GM21576 (cell line): Measurements from ENCODE around the gene RGS3.
A peak's percentile ranks its signal among the peaks of the same experiment; 100 is the strongest.

Source experiments
- ATAC-seq: cut with Tn5 transposase; IDR thresholded peaks from one replicate; pipeline ENCODE4 v1.9.1; 2021; ENCODE audit warnings: mild to moderate bottlenecking, moderate library complexity; ENCODE audit not compliant: unreplicated experiment

Gene RGS3

GRCh38 chr9:113614843-113615648, 151.5 kb downstream of the RGS3 start:
- ATAC-seq: peak; percentile 55

DNA sequence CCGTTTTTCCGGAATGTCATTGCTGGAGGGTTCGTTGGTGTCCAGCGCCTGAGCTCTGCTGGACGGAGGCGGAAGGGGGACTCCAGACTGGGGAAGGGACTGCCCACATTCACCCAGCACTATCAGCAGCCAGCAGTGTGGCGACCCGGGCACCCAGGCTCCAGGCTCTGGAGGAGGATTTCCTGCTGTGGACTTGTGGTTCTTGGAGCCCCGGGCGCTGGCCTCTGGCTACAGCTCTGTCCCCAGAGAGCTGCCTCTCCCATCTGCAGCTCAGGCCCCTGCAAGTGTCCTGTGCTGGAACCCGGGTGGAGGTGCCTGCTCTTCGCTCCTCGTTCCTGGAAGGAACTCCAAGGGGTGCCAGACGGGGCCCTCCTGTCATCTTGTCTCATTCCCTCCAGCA, 152.6 kb downstream of the RGS3 start:
- no peak for ATAC-seq

DNA sequence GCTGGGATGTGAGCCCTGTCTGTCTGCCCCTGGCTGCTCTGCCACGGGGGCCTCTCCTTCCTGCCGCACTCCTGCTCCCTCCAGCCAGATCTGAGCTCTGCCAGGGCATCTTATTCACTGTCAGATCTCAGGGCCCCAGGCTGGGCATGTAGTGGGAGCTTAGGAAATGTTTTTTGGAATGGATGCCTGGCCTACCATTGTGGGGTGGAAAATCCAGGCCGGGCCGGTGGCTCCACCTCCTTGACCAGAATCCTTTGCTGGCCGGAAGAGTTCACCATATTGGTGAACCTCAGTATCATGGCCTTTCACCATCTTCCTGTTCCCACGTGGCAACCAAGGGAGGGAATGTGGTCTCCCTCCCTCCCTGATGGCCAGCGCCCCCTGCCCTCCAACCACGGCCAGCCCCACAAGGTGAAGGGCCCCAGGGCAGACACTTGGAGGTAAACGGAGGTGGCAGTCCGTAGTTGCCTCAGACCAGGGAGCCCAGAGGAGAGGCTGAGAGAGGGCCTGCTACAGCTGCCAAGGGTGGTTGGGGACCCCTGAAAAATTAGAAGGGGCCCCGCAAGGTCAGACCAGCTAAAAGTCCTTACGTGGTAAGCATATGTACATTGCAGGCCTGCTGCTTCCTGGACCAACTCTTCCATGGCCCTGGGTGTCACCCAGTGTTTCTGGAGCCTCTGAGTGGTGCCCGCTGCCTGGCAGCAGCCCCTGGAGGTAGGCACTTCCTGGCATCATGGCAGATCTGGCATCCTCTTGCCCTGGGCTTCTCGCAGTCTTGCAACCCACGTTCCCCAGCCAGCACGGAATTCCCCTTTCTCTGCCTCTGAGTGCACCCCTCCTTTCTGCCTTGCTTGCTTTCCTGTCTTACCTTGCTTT, 153.3 kb downstream of the RGS3 start:
- no peak for ATAC-seq

DNA sequence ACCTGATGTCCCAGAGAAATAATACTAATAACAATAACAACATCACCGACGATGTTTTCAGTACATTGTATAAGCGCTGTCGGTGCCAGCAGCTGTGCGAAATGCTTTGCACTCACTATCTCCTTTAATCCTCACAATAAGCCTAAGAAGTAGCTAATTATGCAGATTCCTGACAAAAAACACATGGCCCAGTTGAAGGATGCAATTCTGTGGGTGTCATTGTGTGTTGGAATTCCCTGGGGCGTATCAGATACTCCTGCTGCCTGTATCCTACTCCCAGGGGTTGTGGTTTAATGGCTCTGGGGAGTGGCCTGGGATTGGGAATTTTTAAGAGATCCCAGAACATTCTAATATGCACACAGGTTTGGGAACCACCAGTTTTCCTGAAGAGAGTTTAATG, 154.0 kb downstream of the RGS3 start:
- ATAC-seq: no peak

DNA sequence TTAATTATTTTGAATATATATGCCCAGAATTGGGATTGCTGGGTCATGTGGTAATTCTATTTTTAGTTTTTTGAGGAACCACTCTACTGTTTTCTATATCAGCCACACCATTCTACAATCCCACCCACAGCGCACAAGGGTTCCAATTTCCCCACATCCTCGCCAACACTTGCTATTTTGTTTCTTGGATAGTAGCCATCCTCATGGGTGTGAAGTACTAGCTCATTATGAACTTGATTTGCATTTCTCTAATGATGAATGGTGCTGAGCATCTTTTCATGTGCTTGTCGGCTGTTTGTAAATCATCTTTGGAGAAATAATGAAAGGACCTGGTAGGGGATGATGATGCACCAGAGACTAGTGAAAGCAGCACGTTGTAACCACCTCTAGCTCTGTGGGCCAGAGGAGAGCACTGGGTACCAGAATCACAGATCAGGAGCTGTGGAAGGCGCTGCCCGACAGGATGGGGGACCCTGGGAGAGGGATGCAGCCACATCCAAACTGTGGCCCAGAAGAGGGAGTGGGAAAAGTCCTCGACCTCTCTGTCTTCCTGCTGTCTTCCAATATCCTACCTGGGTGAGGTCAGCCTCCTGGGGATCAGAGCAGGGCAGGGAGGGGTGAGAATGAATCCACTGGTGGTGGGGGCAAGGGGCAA, 155.4 kb downstream of the RGS3 start:
- no peak for ATAC-seq

GRCh38 chr9:113619491-113620376, 156.2 kb downstream of the RGS3 start:
- ATAC-seq: no peak

DNA sequence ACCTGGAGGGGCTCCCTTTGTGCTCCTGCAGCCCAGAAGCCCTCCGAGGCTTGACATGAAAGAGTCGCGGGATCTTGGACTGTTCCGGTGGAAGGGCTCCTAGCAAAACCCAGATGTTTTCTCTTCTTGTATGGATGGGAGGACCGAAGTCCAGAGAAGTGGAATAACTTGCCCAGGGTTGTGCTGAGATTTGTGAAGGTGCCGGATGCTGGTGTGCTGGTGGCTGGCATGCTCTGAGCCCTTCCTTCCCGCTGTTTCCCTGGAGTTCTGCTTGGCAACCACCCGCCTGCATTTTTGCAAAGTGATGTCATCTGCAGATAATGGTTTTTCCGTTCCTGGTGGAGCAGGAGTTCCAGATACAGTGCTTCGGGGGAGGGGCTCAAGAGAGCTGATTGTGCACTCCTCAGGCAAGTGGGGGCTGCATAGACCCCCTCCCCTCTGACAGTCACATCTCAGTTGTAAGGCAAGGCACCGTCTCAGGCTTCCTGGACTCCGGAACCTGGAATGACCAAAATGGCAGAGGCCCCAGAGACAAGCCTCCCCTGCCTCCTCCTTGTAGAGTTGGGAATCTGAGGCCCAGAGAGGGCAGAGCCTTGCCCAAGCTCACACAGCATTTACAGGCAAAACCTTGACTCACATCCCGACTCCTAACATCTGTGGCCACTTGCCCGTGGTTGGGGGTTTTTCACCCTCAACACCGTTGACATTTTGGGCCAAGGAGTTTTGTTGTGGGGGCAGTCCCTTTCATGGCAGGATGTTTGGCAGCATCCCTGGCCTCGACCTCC, 157.0 kb downstream of the RGS3 start:
- ATAC-seq: no peak

GRCh38 chr9:113621309-113621791, 157.8 kb downstream of the RGS3 start:
- no peak for ATAC-seq

DNA sequence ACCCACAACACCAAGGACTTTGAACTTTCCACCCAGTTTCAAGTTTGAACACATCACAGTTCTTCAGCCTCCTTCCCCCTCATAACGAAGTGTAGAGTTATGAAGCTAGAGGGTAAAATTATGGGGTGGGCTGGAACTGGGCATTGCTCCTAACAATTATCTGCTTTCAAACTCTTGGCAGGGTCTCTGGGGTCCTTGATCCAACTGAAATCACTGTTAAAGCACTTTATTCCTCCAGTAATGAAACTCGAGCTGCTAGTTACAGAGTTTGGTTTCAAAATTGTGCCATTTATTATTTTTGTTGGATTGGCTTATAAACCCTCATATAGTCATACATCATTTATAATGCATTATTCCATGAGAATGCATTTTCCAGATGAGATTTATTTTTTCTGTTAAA, 158.5 kb downstream of the RGS3 start:
- ATAC-seq: no peak

DNA sequence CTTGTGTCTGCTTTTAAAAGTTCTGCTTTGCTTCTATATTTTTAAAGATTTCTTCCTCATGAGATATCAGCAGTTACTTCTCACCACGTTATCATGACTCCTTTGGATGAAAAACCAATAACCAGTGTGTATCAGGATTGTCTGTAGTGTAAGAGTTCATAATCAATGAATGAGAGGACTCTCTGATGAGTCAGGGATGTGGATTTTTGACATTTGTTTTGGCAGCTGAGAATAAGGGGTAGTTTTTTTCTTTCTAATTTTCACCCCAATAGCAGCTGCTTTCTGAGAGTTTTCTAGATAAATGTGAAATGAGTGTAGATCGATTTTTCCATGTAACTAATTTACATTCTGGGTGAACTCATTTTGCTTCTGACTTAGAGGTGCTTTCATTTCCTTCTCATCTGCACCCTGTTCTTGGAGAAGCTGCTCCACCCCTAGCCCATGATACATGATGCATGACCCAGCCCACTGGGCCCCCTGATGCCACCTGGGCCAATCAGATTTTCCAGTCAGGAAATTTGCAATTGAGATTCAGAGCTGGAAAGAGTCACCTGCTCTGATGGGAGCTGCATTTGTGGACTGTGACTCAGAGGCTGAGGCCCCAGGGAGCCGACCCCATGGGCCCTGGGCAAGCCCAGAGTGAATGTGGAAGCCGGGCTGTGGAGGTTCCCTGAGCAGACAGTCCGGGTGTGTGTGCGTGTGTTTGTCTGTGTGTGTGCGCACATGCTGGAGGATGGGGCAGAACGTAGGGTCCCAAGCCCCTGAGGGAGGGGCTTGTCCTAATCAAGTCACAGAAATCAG, 159.3 kb downstream of the RGS3 start:
- ATAC-seq: peak; percentile 87

- ATAC-seq: no peak
Observed at GRCh38 chr9:113623851-113624485, 160.4 kb downstream of the RGS3 start.

DNA sequence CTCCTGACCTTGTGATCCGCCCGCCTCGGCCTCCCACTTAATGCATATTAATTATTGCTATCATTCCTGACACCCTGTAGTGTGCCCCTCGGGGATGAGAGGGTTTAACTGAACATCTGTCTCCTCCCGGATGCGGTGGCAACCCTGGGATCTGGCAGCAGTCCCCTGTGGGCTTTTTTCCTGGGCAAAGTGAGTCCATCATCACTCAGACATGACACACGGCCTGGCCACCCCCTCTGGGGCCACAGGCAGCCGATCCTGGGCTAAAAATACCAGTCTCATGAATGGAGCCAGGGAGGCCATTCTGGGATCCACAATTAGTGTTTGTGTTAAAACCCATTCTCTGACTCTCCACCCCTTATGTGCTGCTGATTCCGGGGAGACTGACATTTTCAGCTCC, 161.2 kb downstream of the RGS3 start:
- no peak for ATAC-seq

DNA sequence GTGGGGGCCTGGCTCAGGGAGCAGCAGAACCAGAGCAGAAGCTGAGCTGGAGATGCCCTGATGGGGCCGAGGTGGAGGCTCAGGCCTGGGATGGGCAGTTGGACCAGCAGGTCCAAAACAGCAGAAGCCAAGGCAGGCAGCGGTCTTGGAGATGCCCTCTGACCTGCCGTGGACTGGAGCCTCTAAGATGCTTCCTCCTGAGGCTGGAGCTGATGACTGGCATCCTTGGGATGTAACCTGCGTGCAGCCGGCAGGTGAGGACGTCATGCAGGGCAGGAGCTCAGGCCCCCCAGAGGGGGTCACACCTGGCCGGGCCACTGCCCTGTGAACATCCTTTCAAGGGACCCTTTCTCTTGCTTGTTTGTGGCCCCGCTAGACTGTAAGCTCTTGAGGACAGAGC, 162.0 kb downstream of the RGS3 start:
- no peak for ATAC-seq

DNA sequence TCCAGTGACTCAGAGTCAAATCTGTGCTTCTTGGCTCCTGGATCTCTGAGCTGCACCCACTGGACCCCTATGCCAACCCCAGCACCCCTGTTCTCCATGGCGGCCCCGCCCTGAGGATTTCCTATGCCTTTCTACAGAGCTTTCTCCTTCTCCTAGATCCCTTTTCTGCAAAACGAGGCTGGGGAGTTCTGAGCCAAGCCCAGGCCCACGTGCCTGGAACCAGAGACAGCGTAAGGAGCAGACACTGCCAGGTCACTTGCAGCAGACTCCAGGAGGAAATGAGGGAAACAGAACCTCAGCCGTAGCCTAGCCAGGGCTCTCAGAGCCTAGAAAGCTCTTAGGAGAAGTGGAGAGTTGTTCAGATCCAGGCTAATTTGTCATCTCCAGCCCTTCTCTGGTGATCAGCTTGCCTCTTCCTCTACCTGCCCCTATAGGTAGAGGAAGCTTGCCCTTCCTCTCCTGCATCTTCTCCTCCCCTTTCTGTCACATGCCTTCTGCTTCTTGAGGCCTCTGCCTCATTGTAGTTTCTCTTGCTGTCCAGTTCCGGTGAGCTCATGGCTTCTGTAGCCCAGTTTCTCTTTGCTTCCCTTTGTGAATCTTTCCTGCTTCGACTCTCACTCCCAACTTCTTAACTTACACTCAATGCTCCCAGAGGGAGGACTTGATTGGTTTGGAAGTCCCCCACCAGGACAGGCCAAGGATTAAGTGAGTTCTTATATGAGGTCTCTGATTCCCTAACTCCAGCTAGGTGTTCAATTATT, 163.4 kb downstream of the RGS3 start:
- ATAC-seq: no peak

DNA sequence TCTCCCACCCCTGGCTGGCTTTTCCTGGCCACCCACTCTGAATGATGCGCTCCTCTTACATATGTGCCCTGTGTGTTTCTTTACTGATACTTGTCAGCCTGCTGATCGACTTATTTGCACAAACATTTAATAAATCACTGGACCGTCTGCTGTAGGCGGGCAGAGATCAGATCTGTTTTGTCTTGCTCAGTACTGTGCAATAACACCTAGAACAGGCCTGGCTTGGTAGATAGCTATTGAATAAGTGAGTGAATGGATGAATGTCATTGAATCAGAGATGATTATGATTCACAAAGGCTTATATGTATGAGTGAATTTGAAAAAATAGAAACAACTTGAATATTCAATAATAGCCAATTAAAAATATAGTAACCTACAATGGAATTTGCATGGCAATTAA, 165.1 kb downstream of the RGS3 start:
- ATAC-seq: no peak

DNA sequence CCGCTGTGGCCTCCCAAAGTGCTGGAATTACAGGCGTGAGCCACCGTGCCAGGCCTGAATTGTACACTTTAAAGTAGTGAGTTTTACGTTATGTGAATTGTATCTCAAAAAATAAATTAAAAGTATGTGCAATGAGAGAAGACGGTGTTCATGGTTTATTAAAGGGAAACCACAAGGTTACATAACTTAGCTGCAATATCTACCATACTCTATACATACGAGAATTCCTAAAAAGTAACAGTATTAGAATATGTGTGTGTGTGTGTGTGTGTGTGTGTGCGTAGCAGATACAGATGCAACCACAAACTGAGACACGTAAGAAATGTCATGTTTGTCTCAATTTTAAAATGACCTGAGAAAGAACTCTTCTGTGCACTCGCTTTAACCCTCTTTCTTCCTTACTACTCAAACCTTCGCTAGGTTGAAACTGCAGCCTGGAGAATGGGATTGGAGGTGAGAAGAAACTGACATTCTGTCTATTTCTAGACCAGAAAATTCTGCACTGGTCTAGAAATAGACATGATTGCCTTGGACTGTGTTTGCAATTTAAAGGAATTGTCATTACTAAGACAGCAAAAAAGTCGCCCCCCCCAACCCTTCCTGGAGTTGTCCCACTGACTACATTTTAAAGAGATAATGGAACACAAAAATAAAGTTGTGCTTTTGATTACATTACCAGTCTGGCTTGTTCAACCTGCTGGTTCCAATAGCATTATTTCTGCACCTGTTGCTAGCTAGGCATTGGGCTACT, 167.0 kb downstream of the RGS3 start:
- ATAC-seq: no peak
